Fibroblast of villous mesenchyme (primary cell): ENCODE measurements around the gene BRSK1. TPM values are rescaled to one million over a fixed set of nuclear protein-coding genes. Genes with fewer than 3 reads are reported as not detected.

Experiments
- DNase-seq: peaks from one replicate; pipeline ENCODE4 v3.0.0-alpha.2; 2010; ENCODE audit warnings: low read depth
- H3K4me3 ChIP-seq: 2 replicates; pipeline ENCODE4 v1.5.1; 2011; ENCODE audit warnings: low read depth, mild to moderate bottlenecking, low read length
- CTCF ChIP-seq: IDR thresholded peaks from 2 replicates; pipeline ENCODE4 v1.5.1; 2012; ENCODE audit warnings: low read depth, mild to moderate bottlenecking, low read length; ENCODE audit not compliant: insufficient read depth
- total RNA-seq: library from RNA; depleted of rRNA; stranded (reverse); fragments of >200 nt; gene quantifications from 2 replicates; pipeline ENCODE4 v1.2.3, GENCODE V29; 2012

The BRSK1 gene
- total RNA-seq, 1 donor: 5.6 TPM

DNA sequence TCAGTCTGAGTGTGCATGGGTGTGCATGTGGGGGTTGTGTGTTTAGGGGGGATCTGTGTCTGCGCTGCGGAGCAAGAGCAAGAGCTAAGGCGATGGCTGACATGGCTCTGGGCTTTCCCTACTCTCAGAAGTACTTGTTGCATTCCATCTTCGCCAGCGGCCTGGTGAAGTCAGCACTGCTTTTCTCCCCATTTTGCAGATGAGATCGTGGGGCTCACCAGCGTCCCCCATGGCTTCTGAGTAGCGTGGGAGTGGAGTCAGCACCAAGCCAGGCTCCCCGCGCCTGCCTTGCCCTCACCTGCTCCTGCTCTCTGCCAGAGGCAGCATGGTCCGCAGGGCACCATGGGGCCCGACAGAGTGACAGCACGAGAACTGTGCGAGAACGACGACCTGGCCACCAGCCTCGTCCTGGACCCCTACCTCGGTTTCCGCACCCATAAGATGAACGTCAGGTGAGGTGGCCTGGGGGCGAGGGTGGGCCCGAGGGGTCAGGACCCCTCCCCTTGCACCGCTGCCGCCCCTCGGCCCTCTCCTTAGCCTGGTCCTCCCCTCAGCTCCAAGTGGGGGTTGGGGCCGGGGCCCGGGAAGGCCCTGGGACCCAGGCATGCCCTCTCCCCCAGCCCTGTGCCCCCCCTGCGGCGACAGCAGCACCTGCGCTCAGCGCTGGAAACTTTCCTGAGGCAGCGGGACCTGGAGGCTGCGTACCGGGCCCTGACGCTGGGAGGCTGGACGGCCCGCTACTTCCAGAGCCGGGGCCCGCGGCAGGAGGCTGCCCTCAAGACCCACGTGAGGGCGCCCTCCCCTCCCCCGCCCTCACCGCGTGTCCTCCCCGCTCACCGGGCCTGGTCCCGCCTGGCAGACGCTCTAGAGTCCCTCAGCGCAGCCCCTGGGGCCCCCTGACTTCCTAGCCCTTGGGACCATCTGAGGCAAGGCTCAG lies 58.1 kb downstream of the BRSK1 start:
- no peak for TF ChIP-seq CTCF
- DNase-seq: no peak
- H3K4me3 ChIP-seq: peak overlapping the region; percentile 13

DNA sequence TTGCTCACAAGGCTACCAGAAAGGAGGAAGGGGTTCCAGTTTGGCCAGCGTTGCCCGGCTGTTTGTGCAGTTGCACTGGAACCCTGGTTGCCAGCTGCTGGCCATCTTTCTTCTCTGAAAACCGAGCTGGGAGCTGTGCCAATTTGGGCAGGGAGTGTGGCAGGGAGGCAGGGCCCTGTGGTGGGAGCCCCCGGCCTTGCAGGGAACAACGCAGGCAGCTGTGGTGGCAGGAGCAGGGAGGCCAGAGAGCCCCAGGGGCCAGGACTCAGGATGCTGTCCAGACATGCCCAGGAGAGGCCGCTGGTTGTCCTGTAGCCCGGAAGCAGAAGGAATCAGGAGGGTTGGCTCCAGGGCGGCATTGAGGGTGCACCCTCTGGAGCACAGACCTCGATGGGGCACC lies 60.6 kb downstream of the BRSK1 start:
- no peak overlapping the region for H3K4me3 ChIP-seq
- peak; percentile 44 for DNase-seq
- TF ChIP-seq CTCF: peak; percentile 14

GRCh38 chr19:55345101-55345817 lies 61.5 kb downstream of the BRSK1 start:
- DNase-seq: no peak
- H3K4me3 ChIP-seq: no peak overlapping the region
- no peak for TF ChIP-seq CTCF

DNA sequence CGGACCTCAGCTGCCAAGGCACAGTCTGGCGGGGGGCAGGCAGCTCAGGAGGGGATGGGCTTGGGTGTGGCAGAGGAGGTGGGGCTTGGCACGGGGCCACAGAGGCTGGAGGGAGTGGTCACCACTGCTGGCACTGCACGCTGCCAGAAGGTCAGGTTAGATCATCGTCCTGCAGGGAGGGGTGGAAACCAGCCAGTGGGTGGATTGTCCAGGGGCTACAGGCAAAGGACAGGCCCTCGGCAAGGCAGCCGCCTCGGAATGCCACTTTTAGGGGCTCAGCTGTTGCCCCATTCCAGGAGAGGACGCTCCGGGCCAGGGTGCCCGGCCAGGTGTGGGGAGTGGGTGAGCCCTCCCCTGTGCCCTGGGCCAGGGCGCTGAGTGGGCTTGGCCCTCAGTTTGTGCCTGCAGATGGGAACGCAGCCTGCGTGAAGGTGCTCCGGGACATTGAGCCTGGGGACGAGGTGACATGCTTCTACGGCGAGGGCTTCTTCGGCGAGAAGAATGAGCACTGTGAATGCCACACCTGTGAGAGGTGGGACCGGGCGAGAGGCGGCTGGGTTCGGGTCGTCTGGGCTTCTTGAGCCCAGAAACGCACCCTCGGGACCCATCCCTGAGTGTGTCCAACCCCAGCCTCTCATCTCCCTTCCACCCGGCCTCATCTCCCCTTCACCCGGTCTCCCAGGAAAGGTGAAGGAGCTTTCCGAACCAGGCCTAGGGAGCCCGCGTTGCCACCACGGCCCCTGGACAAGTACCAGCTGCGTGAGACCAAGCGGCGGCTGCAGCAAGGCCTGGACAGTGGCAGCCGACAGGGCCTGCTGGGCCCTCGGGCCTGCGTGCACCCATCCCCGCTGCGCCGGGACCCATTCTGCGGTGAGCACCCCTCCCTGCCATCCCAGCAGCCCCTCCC lies 62.3 kb downstream of the BRSK1 start:
- DNase-seq: no peak
- TF ChIP-seq CTCF: no peak
- no peak overlapping the region for H3K4me3 ChIP-seq

GRCh38 chr19:55346725-55347441 lies 63.1 kb downstream of the BRSK1 start:
- TF ChIP-seq CTCF: no peak
- no peak for DNase-seq
- H3K4me3 ChIP-seq: no peak overlapping the region
